GM18498 (cell line): ENCODE data around the gene RNF213.

Source experiments
- ATAC-seq: cut with Tn5 transposase; IDR thresholded peaks from one replicate; pipeline ENCODE4 v1.9.1; 2021; ENCODE audit warnings: mild to moderate bottlenecking, moderate library complexity; ENCODE audit not compliant: unreplicated experiment

The RNF213 gene

DNA sequence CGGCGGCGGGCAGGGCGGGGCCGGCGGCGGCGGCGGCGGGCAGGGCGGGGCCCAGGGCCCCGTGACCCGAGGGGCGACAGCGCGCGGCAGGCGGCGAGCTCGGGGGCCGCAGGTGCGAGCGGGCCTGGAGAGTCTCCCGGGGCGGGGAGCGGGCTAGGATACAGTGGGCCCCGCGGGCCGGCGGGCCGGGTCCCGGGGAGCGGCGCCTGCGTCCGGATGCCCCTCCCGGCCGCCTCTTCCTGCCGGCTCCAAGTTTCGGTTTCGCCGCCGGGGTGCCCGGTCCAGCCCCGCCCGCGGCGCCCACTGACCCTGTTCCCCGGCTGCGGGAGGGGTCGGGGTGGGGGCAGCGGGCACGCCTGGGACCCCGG is at the start of gene RNF213:
RNF213 (plus strand) TSS at position 62 of the 368 bp plus-strand sequence. CDS start 2,830 bp downstream, outside the sequence.
- ATAC-seq = peak; percentile 33

DNA sequence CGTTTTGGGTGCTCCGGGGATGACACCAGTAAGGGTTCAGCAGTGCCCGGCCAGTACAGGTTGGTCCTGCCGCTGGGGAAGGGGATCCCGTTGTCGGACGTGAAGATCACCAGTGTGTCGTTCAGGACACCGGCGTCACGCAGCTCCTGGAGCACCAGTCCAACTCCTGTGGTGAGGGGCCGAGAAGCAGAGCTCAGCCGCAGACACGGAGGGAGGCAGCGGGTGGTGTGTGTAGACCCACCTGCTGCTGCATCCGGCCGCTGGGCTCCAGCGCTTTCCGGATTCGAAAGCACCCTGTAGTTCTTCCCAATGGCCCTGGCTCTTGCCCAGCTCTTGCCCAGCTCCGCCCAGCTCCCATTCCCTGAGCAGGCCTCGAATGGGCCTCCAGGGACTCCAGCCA is 48.5 kb upstream of the RNF213 start:
- no peak for ATAC-seq

DNA sequence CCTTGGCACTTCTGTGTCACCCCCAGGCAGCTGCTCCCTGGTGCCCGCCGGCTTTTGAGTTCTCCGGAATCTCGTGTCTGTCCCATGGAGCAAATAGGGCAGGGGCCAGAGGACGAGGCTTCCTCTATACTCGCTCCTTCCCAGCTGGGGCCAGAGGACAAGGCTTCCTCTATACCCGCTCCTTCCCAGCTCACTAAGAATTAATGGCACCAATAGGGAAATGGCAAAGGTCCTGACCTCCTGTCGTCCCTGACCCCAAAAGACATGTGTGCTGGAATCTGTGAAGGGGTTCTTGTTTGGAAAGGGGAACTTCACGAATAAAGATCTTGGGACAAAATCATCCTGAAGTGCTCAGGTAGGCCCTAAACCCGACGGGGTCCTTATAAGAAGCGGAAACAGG is 48.1 kb upstream of the RNF213 start:
- no peak for ATAC-seq

DNA sequence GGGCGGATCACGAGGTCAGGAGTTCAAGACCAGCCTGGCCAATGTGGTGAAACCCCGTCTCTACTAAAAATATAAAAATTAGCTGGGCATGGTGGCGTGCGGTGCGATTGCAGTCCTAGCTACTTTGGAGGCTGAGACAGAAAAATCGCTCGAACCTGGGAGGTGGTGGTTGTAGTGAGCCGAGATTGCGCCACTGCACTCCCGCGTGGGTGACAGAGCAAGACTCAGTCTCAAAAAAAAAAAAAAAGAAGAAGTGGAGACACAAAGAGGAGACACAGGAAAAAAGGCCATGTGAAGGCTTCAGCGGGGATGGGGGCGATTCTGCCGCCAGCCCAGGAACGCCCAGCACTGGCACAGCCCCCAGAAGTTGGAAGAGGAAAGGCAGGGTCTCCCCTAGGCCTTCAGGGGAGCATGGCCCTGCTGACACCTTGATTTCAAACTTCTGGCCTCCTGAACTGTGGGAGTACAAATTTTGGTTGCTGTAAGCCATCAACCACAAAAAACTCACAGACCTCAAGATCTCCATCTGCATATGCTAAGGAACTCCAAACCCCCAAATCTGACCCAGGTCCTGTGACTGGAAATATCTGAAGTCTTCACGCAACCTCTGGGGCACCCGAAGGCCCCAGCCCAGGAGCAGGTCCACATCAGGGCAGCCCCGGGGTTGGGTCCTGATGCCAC is 47.5 kb upstream of the RNF213 start:
- no peak for ATAC-seq

DNA sequence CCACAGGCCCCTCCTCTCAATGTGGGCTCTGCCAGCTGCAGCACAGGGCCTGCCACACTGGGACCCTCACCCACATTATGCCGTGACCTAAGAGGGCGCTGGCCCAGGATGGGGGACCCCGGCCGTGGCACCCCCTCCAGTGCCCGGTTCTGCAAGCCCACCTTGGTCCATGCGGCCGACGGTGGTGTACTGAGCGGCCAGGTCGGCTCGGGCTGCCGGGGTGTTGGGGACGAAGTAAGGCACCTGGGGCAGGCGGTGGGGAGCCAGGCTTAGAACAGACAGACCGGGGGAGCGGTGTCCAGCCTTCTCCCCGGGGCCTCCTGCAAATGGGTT is 47.0 kb upstream of the RNF213 start:
- ATAC-seq = no peak

DNA sequence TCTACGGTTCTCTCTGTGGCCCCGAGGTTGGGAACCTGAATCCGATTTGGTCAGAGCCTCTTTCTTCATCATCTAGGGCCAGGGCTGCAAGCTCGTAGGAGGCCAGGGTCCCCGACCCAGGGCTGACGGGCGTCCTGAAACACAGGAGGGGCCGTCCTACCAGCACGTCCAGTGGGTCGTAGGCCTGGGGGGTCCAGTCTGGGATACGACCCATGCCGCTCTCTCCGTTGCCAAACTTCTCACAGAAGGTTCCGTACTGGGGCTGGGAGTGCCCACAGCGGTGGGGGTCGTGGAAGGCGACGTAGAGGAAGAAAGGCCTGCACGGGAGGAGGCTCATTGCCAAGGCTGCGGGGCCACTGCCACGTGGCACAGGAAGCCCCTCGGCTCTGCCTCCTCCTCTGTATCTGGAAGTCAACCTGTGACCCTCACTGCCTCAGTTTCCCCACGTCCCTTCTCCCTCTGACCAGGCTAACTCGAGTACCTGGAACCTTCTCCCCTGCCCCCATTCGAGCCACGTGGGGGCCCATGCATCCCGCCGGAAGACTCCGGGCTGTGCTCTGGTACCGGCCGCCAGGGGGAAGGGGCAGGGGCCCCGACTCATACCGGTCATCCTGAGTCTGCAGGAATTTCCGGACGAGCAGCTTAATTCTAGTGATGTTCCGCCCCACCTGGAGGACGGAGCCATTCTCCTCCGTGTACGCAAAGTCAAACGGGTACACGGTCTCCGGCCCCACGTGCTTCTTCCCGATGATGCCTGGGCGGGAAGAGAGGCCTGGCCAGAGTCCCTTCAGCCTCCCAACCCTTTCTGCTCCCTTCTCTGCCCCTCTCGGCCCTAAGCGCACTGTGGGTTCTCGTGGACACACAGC is 46.4 kb upstream of the RNF213 start:
- ATAC-seq = no peak

DNA sequence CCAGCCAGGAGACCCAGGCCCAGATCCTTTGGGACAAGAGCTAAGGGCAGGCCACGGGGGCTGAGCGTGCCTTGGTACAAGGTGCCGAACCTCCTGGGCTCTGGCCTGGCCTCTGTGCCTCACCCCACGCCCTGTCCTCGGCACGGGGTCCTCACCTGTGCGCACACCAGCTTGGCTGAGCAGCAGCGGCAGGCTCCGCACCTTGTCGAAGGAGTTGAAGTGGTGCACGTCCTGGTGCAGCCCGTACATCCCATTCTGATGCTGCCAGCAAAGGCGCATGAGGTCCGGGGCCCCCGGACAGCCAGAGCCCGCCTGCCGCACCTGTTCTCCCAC is 45.8 kb upstream of the RNF213 start:
- ATAC-seq = no peak

DNA sequence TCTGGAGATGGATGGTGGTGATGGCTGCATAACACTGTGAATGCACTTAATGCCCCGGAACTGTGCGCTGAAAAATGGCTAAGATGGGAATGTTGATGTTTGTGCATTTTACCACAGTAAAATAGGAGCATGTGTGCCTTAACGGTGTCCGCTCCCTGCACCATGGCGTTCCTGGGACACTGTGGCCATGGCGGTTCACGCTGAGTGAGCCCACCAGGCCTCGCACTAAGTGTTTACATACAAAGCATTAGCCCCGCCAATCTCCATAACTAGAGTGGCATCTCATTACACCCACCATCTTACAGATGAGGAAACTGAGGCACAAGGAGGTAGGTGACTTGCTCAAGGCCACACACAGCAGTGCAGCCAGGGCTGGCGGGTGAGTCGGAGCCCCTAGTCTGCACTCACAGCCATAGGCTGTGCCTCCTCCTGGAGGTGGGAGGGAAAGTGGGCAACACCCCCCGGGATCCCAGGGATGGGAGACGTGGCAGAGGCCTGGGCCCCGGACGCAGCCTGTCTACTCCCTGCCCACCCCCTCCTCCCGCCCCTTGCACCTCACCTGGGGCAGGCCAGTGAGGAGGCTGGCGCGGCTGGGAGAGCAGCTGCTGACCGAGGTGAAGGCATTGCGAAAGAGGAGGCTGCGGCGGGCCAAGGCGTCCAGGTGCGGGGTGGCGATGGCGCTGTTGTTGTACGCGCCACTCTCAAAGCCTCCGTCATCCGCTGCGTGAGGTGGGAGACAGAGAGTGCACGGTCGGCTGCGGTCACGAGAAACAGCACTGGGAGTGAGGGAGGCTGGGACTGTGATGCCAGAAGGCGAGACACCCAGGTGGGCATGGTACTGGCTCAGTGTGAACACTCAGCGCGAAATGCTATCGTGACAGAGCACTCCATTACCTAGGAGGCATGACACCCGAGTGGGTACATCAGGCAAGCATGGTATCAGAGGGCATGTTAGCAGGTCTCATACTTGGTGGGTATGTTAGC is 43.9 kb upstream of the RNF213 start:
- ATAC-seq = no peak

DNA sequence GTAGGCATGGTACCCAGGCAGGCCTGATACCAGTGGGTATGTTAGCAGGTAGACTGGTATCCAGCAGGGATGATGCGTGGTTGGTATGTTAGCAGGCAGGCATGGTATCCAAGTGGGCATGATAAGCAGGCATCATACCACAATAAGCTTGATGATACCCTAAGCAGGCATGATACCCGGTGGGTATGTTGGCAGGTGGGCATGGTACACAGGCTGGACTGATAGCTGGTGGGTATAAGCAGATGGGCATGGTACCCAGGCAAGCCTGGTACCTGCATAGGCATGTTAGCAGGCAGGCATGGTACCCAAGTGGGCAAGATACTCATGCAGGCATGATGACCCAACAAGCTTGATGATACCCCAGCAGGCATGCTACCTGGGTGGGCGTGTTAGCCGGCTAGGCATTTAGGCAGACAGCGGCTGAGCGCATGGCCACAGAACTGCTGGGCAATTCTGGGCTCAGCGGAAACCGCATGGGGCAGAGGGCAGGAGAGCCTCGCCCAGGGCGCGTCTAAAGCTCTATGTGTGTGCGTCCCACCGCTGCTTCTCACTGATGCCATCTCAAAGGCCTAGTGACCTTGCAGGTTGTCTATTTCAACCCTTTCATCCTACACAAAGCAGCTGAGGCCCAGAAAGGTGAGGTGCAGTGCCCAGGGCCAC is 42.8 kb upstream of the RNF213 start:
- no peak for ATAC-seq

DNA sequence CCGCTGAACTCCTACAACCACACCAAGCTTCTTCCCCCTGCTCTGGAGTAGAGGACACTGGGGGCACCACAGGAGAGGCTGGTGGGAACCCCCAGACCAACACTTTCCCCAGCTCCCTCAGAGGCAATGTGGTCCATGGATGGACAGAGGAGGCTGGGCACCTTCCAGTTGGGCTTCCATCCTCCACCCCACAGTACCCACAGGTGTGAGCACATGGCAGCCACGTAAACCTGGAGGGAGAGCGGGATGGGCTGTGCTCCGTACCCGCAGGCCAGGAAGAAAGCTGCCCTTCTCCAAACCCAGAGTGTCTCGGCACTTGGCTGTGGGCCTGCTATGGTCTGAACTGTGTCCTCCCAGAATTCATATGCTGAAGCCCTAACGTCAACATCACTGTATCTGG is 42.3 kb upstream of the RNF213 start:
- no peak for ATAC-seq

DNA sequence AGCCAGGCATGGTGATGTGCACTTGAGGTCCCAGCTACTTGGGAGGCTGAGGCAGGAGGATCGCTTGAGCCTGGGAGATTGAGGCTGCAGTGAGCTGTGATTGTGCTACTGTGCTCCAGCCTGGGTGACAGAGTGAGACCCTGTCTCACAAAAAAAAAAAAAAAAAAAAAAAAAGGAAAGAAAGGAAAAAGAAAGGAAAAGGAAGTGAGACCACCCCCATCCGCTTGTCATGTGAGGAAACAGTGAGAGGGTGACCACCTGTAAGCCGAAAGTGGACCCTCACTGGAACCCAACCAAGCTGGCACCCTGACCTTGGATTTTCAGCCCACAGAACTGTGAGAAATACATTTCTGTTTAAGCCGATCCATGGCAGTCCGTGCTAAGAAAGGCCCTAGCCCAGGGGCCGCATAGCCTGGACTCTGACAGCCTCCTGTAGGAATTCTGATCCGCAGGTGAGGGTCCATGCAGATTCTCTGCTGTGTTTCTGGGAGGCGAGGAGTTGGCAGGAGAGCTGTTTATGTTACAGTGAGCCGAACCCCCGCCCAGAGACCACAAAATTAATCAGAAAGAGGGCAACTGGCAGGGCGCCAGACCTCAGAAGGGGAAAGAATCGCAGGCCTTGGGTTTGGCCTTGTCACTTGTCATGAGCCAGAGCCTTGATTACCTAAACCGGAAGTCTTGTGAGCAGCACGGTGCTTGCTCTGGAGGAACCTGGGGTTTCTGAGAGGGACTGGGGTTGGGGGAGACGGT is 41.5 kb upstream of the RNF213 start:
- ATAC-seq = peak; percentile 60

DNA sequence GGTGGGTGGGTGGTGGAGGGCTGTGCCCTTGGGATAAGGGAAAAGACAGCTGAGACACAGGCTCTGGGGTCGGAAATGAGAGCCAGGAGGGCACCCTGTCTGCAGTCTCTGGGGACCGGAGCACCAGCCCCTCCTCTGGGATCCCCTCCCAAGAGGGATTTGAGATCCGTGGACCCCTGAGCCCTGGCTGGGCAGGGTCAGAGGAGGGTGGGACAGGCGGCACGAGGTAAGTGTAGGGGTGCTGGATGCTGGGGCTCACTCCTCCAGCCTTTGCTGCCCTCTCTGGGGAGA is 40.9 kb upstream of the RNF213 start:
- no peak for ATAC-seq

DNA sequence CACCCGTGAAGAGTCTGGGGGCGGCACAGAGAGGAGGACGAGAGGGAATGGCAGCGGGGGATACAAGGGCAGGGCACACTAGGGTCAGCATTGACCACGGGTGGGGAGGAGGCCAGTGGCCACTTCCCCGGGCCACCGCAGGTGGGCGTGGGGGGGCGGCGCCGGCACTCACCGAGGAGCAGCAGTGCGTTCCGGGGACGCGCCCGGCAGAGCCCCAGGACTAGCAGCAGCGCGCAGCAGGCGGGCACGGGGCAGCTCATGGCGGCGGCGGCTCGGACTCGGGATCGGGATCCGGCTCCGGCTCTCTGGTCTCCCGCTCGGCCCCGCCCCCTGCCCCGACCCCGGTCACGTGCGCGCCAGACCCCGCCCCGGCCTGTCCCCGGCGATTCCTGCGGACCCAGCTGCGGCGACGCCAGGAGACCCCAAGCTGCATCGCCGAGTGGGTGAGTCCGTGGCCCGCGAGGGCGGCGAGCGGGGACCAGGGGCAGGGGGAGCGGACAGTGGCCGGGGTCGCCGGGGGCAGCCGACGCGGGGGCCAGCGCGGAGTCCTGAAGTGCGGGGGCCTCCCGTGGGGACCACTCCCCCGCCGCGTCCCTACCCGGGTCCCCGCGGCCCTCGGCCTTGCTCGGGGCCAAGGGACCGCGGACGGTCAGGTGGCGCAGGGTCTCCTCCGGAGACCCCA is 40.5 kb upstream of the RNF213 start, which contains the start of the genes SGSH and SLC26A11:
SGSH (minus strand) TSS at position 280 of the 682 bp plus-strand sequence; CDS start at position 260, 20 bp downstream.
SLC26A11 (plus strand) TSS at position 374 of the 682 bp plus-strand sequence. CDS start 1,134 bp downstream, outside the sequence.
- peak; percentile 43 for ATAC-seq

DNA sequence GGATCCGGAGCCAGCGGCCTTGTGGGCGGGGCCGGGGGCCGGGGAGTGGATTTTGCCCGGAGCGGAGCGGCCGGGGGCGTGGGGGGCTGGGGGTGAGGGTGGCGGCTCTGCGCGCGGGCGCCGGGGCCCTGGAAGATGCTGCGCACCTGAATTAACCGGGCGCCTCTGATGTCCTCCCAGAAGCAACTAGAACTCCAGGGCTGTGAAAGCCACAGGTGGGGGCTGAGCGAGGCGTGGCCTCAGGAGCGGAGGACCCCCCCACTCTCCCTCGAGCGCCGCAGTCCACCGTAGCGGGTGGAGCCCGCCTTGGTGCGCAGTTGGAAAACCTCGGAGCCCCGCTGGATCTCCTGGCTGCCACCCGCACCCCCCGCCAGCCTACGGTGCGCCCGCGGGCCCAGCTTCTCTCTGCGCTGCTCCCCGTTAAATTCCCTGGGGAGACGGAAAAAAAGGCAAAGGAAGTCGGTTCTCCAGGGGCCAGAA is 39.9 kb upstream of the RNF213 start:
- ATAC-seq = no peak

DNA sequence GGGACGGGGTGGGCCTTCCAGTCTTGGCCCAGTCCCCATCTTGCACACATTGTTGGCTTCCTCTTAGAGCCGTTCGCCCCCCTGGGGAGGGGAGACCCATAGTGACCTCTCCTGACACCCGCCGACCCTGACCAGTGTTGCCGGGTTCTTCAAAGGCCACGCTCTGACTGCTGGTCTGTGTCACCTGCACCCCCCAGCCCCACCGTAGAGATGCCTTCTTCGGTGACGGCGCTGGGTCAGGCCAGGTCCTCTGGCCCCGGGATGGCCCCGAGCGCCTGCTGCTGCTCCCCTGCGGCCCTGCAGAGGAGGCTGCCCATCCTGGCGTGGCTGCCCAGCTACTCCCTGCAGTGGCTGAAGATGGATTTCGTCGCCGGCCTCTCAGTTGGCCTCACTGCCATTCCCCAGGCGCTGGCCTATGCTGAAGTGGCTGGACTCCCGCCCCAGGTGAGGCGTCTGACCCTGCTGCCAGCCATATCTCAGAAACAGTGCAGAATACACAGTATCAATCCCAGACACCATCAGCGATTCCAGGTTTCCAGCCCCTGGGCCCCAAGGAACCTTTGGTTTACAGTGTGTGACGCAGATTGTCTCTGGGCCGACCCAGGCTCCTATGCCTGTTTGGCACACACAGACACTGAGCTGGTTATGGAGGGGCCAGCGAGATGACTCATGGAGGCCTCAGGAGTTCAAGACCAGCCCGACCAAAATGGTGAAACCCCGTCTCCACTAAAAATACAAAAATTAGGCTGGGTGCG is 39.1 kb upstream of the RNF213 start:
- no peak for ATAC-seq

DNA sequence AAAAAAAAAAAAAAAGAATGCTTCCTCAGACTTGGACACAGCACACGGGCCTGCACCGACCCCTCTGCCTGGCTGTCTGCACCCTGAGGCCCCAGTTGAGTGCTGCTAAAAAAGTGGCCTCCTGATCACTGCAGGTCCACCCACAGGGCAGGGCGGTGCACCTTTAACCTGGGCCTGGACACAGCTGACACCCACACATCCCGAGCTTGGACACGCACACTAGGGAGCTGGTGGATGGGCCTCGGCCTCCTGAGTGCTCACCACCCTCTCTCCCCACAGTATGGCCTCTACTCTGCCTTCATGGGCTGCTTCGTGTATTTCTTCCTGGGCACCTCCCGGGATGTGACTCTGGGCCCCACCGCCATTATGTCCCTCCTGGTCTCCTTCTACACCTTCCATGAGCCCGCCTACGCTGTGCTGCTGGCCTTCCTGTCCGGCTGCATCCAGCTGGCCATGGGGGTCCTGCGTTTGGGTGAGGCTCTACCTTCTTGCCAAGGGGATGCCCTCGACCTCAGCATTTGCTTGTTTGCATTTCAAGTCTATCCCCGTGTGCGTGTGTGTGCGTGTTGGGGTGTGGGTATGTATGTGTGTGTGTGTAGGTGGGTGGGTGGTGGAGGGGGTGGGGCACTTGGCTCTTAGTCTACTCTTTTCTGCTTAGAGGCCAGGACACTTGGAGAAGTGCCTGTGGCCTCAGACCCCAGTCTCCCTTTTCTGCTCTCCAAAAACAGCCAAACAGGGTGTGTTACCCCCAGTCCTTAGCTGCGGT is 38.1 kb upstream of the RNF213 start:
- ATAC-seq = no peak

DNA sequence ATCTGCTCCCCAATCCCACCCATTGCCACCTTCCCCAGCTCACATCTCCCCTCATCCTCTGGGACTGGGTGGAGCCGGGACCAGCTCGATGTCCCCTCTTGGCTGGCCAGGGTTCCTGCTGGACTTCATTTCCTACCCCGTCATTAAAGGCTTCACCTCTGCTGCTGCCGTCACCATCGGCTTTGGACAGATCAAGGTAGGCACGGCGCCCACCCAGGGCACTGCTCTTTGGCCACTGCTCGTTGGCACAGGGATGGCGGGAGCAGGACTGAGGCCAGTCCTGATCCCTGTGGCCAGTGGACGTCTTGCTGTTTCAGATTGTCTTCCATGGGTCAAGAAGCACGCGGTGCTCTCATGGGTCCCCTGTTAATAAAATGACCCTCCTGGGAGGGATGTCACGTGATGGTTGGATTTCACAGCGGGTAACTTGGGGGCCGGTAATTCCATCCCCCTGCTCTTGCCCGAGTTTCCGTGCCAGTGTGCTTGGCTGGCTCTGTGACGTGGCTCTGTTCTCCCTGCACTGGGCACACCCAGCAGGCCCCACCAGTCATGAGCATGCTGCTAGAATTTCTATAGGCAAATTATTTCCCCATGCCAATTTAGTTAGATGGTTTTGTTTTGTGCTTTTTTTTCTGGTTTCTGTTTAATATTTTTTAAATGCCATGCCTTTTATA is 37.4 kb upstream of the RNF213 start:
- no peak for ATAC-seq
